ENCODE data around the gene VIP.

The VIP gene

DNA sequence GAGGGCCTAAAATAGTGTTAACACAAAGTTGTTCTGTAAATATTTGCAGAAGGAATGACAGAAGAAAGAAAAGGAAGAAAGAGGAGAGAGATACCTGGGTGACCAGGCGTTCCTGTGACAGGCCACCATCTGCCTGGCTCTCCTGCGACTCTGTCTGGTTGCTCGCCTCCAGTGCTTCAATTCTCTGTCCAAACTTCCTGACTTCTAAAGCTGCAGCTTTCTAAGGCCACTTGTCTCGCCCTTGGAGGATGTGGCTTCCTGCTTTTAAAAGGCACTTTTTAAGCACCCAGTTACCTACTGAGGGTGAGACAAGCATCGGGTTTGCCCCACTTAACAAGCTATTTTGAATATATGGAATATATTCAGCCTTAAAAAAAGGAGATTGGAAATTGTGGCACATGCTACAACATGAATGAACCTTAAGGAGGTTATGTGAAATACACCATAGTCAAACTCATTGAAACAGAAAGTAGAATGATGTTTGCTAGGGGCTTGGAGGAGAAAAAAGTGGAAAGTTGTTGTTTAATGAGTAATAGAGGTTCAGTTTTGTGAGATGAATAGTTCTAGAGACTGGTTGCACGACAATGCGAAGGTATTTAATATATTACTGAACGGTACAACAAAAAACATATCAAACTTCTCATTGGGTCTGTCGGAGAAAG, 32.8 kb downstream of the VIP start:
- no peak for DNase-seq

DNA sequence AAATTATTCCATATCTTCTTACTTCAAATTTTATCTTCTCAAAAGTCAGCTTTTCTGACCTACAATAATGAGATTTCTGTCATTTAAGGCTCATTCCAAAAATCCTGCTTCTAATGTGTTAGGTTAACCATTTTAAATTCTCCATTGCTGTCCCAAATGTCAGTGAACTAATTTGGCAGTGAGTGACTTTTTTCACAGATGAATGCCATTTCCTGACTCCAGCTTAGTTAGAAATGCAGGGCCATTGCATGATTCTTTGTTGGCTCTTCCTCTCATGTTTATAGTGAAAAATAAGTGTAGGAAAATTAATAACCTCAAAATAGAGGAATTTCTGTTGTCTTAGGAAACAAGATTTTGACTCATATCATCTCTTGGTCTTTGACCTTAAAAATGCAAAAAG, 44.1 kb downstream of the VIP start:
- DNase-seq: no peak

DNA sequence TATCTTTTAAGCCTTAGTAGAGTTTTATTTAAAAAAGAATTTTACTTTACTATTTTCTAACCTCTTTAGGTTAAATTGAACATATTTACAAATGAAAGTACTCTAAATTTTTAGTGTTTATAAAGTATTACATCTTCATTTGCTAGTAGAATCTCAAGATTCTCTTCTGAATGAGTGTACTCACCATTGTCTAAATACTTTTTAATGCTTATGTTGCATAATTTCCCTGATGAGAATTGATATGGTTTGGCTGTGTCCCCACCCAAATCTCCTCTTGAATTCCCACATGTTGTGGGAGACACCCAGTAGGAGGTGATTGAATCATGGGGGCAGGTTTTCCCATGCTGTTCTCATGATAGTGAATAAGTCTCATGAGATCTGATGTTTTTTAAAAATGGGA, 53.6 kb downstream of the VIP start:
- DNase-seq: no peak

Data from NCI-H187 (cell line).